Skeletal muscle satellite cell (primary cell): ENCODE data around the gene DNM3.

Source experiments
- H3K27me3 ChIP-seq: 2 replicates; pipeline ENCODE4 v1.7.0; 2013; ENCODE audit warnings: low read length; ENCODE audit not compliant: control insufficient read depth, insufficient read depth
- H3K36me3 ChIP-seq: 2 replicates; pipeline ENCODE4 v1.7.0; 2013; ENCODE audit warnings: mild to moderate bottlenecking, control low read depth, low read length; ENCODE audit not compliant: insufficient read depth
- H3K4me1 ChIP-seq: 2 replicates; pipeline ENCODE4 v1.7.0; 2013; ENCODE audit warnings: low read length; ENCODE audit not compliant: control insufficient read depth, insufficient read depth
- H3K4me2 ChIP-seq: 2 replicates; pipeline ENCODE4 v1.7.0; 2013; ENCODE audit warnings: mild to moderate bottlenecking, low read length
- H3K4me3 ChIP-seq: 2 replicates; pipeline ENCODE4 v1.7.0; 2013; ENCODE audit warnings: low read length
- H3K9ac ChIP-seq: 2 replicates; pipeline ENCODE4 v1.7.0; 2013; ENCODE audit warnings: mild to moderate bottlenecking, low read depth, low read length, moderate library complexity
- H3K9me3 ChIP-seq: replicated peaks from 2 replicates; pipeline ENCODE4 v1.7.0; 2013; ENCODE audit warnings: mild to moderate bottlenecking, control low read depth, low read length

DNM3 gene

GRCh38 chr1:172135978-172136610 lies 294.8 kb downstream of the DNM3 start:
- H3K9me3 ChIP-seq: no peaks in the 10 kb centered on the region
- peaks cover 14% of the 10 kb centered on the region for H3K36me3 ChIP-seq
- H3K4me2 ChIP-seq: peak overlapping the region; percentile 65

GRCh38 chr1:172136925-172137324 lies 295.6 kb downstream of the DNM3 start:
- Histone ChIP-seq H3K4me2 (peak overlapping the region; percentile 65), H3K9ac (peak overlapping the region; percentile 19), H3K36me3 (peaks cover 18% of the 10 kb centered on the region), H3K9me3 (no peaks in the 10 kb centered on the region), H3K4me1 (peaks cover 49% of the 10 kb centered on the region), H3K27me3 (no peaks in the 10 kb centered on the region), H3K4me3 (peak overlapping the region; percentile 5)

More at GRCh38 chr1:172135978-172136610, 294.8 kb downstream of the DNM3 start:
- H3K4me3 ChIP-seq: no peak overlapping the region
- no peaks in the 10 kb centered on the region for H3K27me3 ChIP-seq
- peaks cover 49% of the 10 kb centered on the region for H3K4me1 ChIP-seq
- peak overlapping the region; percentile 19 for H3K9ac ChIP-seq

GRCh38 chr1:172137703-172138454 lies 296.6 kb downstream of the DNM3 start:
- H3K36me3 ChIP-seq: peaks cover 18% of the 10 kb centered on the region
- peak overlapping the region; percentile 65 for H3K4me2 ChIP-seq
- H3K4me1 ChIP-seq: peaks cover 49% of the 10 kb centered on the region
- no peaks in the 10 kb centered on the region for H3K27me3 ChIP-seq
- no peak overlapping the region for H3K4me3 ChIP-seq
- no peak overlapping the region for H3K9ac ChIP-seq
- H3K9me3 ChIP-seq: no peaks in the 10 kb centered on the region

GRCh38 chr1:172138634-172139033 lies 297.3 kb downstream of the DNM3 start:
- Histone ChIP-seq H3K4me3 (no peak overlapping the region), H3K4me2 (peak overlapping the region; percentile 8), H3K9me3 (no peaks in the 10 kb centered on the region), H3K4me1 (peaks cover 49% of the 10 kb centered on the region), H3K9ac (no peak overlapping the region), H3K36me3 (peaks cover 18% of the 10 kb centered on the region), H3K27me3 (no peaks in the 10 kb centered on the region)

- no peaks in the 10 kb centered on the region for H3K27me3 ChIP-seq
- peak overlapping the region; percentile 93 for H3K9ac ChIP-seq
- H3K4me2 ChIP-seq: peak overlapping the region; percentile 78
- H3K9me3 ChIP-seq: no peaks in the 10 kb centered on the region
- H3K4me1 ChIP-seq: peaks cover 45% of the 10 kb centered on the region
- peaks cover 18% of the 10 kb centered on the region for H3K36me3 ChIP-seq
- no peak overlapping the region for H3K4me3 ChIP-seq
These were observed 297.9 kb downstream of the DNM3 start for GRCh38 chr1:172139196-172139595.

- Histone ChIP-seq H3K9me3 (no peaks in the 10 kb centered on the region), H3K27me3 (no peaks in the 10 kb centered on the region), H3K36me3 (peaks cover 18% of the 10 kb centered on the region), H3K9ac (peak overlapping the region; percentile 93), H3K4me1 (peaks cover 44% of the 10 kb centered on the region), H3K4me3 (peak overlapping the region; percentile 79), H3K4me2 (peak overlapping the region; percentile 78)
These were observed 298.8 kb downstream of the DNM3 start for GRCh38 chr1:172140072-172140471.

GRCh38 chr1:172140591-172140990 lies 299.3 kb downstream of the DNM3 start:
- Histone ChIP-seq H3K27me3 (no peaks in the 10 kb centered on the region), H3K4me1 (peaks cover 44% of the 10 kb centered on the region), H3K4me2 (peak overlapping the region; percentile 78), H3K9me3 (no peaks in the 10 kb centered on the region), H3K36me3 (peaks cover 18% of the 10 kb centered on the region), H3K4me3 (peak overlapping the region; percentile 79), H3K9ac (peak overlapping the region; percentile 93)

GRCh38 chr1:172141341-172141881 lies 300.1 kb downstream of the DNM3 start:
- Histone ChIP-seq H3K9ac (peak overlapping the region; percentile 93), H3K4me3 (peak overlapping the region; percentile 79), H3K36me3 (peaks cover 18% of the 10 kb centered on the region), H3K4me2 (peak overlapping the region; percentile 78), H3K27me3 (no peaks in the 10 kb centered on the region), H3K4me1 (peaks cover 45% of the 10 kb centered on the region), H3K9me3 (no peaks in the 10 kb centered on the region)

- Histone ChIP-seq H3K27me3 (no peaks in the 10 kb centered on the region), H3K36me3 (peaks cover 18% of the 10 kb centered on the region), H3K4me1 (peaks cover 43% of the 10 kb centered on the region), H3K9ac (peak overlapping the region; percentile 93), H3K4me3 (peak overlapping the region; percentile 79), H3K9me3 (no peaks in the 10 kb centered on the region), H3K4me2 (peak overlapping the region; percentile 78)
These were observed 301.0 kb downstream of the DNM3 start for GRCh38 chr1:172142324-172142723.

- H3K9me3 ChIP-seq: no peaks in the 10 kb centered on the region
- H3K4me3 ChIP-seq: peak overlapping the region; percentile 79
- H3K27me3 ChIP-seq: no peaks in the 10 kb centered on the region
- H3K36me3 ChIP-seq: peaks cover 16% of the 10 kb centered on the region
- peak overlapping the region; percentile 78 for H3K4me2 ChIP-seq
- H3K4me1 ChIP-seq: peaks cover 34% of the 10 kb centered on the region
- H3K9ac ChIP-seq: peak overlapping the region; percentile 93
These were observed 302.2 kb downstream of the DNM3 start for GRCh38 chr1:172143384-172144055.

GRCh38 chr1:172144445-172145061 lies 303.3 kb downstream of the DNM3 start:
- no peaks in the 10 kb centered on the region for H3K9me3 ChIP-seq
- H3K4me2 ChIP-seq: peak overlapping the region; percentile 78
- H3K9ac ChIP-seq: peak overlapping the region; percentile 93
- peak overlapping the region; percentile 79 for H3K4me3 ChIP-seq
- H3K4me1 ChIP-seq: peaks cover 29% of the 10 kb centered on the region
- H3K27me3 ChIP-seq: no peaks in the 10 kb centered on the region
- H3K36me3 ChIP-seq: peaks cover 7% of the 10 kb centered on the region
